PC-9 (cell line): Measurements from ENCODE around the gene FCHO2. TPM values are rescaled to one million over a fixed set of nuclear protein-coding genes. Genes with fewer than 3 reads are reported as not detected.

Experiments used
- BruUV-seq: library from RNA; stranded (reverse); fragments of 400-500 nt; replicated peaks from 2 replicates; lab custom pipeline; 2021; lab: Mats Ljungman, UMichigan
- CTCF ChIA-PET: fragments of 300-600 bp; sonication (Branson Sonifier 250); formaldehyde crosslinking; loops from one replicate; lab custom pipeline; 2022; ENCODE audit warnings: antibody characterized with exemption; lab: Charles Lee
- POLR2A ChIA-PET: fragments of 300-600 bp; sonication (Branson Sonifier 250); formaldehyde crosslinking; loops from one replicate; lab custom pipeline; 2022; ENCODE audit warnings: antibody characterized with exemption; ENCODE audit not compliant: unreplicated experiment; lab: Charles Lee
- DNase-seq, 2 experiments: peaks; one replicate each; pipeline versions ENCODE4 v3.0.0 to v3.0.0-alpha.2; 2015 to 2022; ENCODE audit warnings: mixed read lengths in 1 of 2
- H2AFZ ChIP-seq: fragments of 200-600 bp; sonication (generic); 2 replicates; pipeline ENCODE4 v1.8.1; 2017; ENCODE audit warnings: antibody characterized with exemption
- H3F3A ChIP-seq: fragments of 200-600 bp; sonication (generic); 2 replicates; pipeline ENCODE4 v1.8.1; 2017; ENCODE audit warnings: antibody characterized with exemption, mild to moderate bottlenecking, low read depth; ENCODE audit not compliant: insufficient read depth
- H3K27ac ChIP-seq: fragments of 200-600 bp; sonication (generic); 2 replicates; pipeline ENCODE4 v1.6.1; 2016; ENCODE audit warnings: mixed run types
- H3K27me3 ChIP-seq: fragments of 200-600 bp; sonication (generic); 2 replicates; pipeline ENCODE4 v1.6.1; 2016; ENCODE audit warnings: low read depth, mixed run types; ENCODE audit not compliant: insufficient read depth
- H3K36me3 ChIP-seq: fragments of 200-600 bp; sonication (generic); 2 replicates; pipeline ENCODE4 v1.6.1; 2016; ENCODE audit warnings: low read depth, mixed run types
- H3K4me1 ChIP-seq: fragments of 200-600 bp; sonication (generic); replicated peaks from 2 replicates; pipeline ENCODE4 v1.6.1; 2016; ENCODE audit warnings: mixed run types; ENCODE audit not compliant: insufficient read depth
- H3K4me2 ChIP-seq: fragments of 200-600 bp; sonication (generic); 2 replicates; pipeline ENCODE4 v1.6.1; 2017; ENCODE audit warnings: mixed run types
- H3K4me3 ChIP-seq: fragments of 200-600 bp; sonication (generic); 2 replicates; pipeline ENCODE4 v1.6.1; 2016; ENCODE audit warnings: mixed run types
- H3K79me2 ChIP-seq: fragments of 200-600 bp; sonication (generic); 2 replicates; pipeline ENCODE4 v1.6.1; 2017; ENCODE audit warnings: low read depth, mixed run types
- H3K9me2 ChIP-seq: fragments of 200-600 bp; sonication (generic); 2 replicates; pipeline ENCODE4 v1.8.1; 2017; ENCODE audit warnings: mild to moderate bottlenecking; ENCODE audit not compliant: insufficient read depth
- H3K9me3 ChIP-seq: fragments of 200-600 bp; sonication (generic); 2 replicates; pipeline ENCODE4 v1.8.1; 2016; ENCODE audit warnings: low read depth; ENCODE audit not compliant: insufficient read depth
- H4K20me1 ChIP-seq: fragments of 200-600 bp; sonication (generic); 2 replicates; pipeline ENCODE4 v1.8.1; 2017; ENCODE audit not compliant: insufficient read depth
- EZH2 ChIP-seq: fragments of 200-600 bp; sonication (generic); IDR thresholded peaks from 2 replicates; pipeline ENCODE4 v1.8.0; 2017; ENCODE audit warnings: antibody characterized with exemption, low read depth
- intact Hi-C: fragments of 100-400 bp; cut with micrococcal nuclease; formaldehyde crosslinking; loops from one replicate; pipeline ENCODE4 v1.10.0; 2022; ENCODE audit not compliant: unreplicated experiment
- total RNA-seq: library from RNA; stranded (reverse); gene quantifications from 2 replicates; pipeline ENCODE4 v1.2.3, GENCODE V29; 2021
- TF ChIP-seq, protein P1 (sequence below): fragments of 200-600 bp; sonication (generic); conservative IDR thresholded peaks from 2 replicates; pipeline ENCODE4 v1.6.1; 2017; ENCODE audit warnings: mixed run types, antibody characterized with exemption, mild to moderate bottlenecking, moderate library complexity

Gene FCHO2
- total RNA-seq, 1 experiment from 2014 or later: 26.1 TPM

DNA sequence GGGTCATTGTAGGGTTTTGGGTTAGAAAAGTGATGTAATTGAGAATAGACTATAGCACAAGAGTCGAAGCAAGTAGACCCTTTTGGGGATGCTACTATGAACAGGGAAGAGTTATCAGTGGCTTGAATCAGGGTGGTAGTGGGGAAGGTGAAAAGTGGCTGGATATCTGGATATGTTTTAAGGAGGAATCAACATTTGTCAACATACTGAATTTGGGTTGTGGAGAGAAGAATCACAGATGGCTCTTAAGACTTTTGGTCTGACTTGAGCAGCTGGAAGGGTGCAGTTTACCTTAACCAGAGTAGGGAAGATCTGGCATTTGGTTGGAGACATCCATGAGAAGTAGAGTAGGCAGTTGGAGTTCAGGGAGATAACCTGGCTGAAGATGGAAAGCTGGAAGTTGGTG, 38.5 kb upstream of the FCHO2 start:
- Histone ChIP-seq H3K4me1 (no peaks in the 10 kb centered on the region), H3K27me3 (no peaks in the 10 kb centered on the region), H3K9me2 (no peaks in the 10 kb centered on the region), H3K27ac (no peak overlapping the region), H3K4me3 (no peak overlapping the region), H3F3A (peaks cover 53% of the 10 kb centered on the region; the same call in 1 of the 2 replicates), H3K36me3 (no peaks in the 10 kb centered on the region), H3K4me2 (no peak overlapping the region), H3K9me3 (no peaks in the 10 kb centered on the region), H2AFZ (no peak overlapping the region), H3K79me2 (no peaks in the 10 kb centered on the region), H4K20me1 (0 out of 2 replicates have a peak, but pooled peaks cover 7% of the 10 kb centered on the region)
- DNase-seq: no peak
- BruUV-seq: no TSS peak
- ChIA-PET POLR2A (no interaction called here), CTCF (no interaction called here)
- intact Hi-C loops: no loop called here
- TF ChIP-seq, protein P1, sequence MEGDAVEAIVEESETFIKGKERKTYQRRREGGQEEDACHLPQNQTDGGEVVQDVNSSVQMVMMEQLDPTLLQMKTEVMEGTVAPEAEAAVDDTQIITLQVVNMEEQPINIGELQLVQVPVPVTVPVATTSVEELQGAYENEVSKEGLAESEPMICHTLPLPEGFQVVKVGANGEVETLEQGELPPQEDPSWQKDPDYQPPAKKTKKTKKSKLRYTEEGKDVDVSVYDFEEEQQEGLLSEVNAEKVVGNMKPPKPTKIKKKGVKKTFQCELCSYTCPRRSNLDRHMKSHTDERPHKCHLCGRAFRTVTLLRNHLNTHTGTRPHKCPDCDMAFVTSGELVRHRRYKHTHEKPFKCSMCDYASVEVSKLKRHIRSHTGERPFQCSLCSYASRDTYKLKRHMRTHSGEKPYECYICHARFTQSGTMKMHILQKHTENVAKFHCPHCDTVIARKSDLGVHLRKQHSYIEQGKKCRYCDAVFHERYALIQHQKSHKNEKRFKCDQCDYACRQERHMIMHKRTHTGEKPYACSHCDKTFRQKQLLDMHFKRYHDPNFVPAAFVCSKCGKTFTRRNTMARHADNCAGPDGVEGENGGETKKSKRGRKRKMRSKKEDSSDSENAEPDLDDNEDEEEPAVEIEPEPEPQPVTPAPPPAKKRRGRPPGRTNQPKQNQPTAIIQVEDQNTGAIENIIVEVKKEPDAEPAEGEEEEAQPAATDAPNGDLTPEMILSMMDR: no peak
- TF ChIP-seq EZH2: no peak

DNA sequence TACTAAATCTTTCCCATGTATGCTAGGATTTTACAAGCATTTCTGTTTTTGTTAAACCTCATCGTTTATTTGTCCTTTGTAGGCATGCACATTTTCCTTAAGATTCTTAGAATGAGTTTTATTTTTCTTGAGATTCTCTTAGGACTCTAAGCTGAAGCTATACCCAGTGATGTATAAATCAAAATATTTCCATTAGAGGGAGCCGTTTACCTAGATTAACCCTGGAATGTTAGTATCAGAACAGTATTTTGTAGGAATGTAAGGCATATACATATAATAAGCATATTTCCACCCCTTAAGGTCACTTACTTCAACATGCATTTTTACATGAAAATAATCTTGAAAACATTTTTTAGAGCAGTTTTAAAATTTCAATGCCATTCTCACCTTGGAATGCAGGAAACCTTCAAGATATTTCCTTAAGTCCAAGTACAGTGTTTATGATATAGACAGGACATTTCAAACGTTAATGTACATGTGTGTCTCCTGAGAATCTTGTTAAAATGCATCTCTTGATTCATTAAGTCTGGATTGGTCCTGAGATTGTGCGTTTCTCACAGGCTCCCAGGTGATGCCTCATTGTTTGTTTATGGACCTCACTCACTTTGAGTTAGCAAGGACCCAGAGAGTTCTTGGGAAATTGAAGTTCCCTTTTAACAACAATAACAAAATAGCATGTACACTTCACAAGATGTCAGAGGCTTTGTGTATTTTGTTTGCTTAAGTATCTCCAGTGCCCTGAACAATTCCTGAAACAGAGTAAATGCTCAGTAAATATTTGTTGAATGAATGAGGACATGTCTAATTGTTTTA, 34.9 kb upstream of the FCHO2 start:
- no peak overlapping the region for H3K4me2 ChIP-seq
- ChIA-PET CTCF (interaction anchor here (0.6 kb wide), 1 partner anchor 34 kb away, joined by 3 read pairs; no protein-coding TSS in a partner anchor), POLR2A (interaction anchor here (0.8 kb wide), 1 partner anchor 212 kb away, joined by 11 read pairs; no protein-coding TSS in a partner anchor)
- BruUV-seq: no TSS peak
- H2AFZ ChIP-seq: no peak overlapping the region
- no peaks in the 10 kb centered on the region for H3K9me2 ChIP-seq
- 0 out of 2 replicates have a peak, but pooled peaks cover 7% of the 10 kb centered on the region for H4K20me1 ChIP-seq
- no peaks in the 10 kb centered on the region for H3K36me3 ChIP-seq
- TF ChIP-seq EZH2: no peak
- TF ChIP-seq, protein P1: peak; percentile 69
- no peaks in the 10 kb centered on the region for H3K27me3 ChIP-seq
- DNase-seq: peak in 1 of 2 experiments; percentile 52
- H3K4me1 ChIP-seq: no peaks in the 10 kb centered on the region
- intact Hi-C loops: loop anchor here (2.0 to 5.0 kb wide), 4 partner anchors 161 to 576 kb away; partner anchors contain the start of gene BTF3
- H3K4me3 ChIP-seq: no peak overlapping the region
- H3F3A ChIP-seq: peaks cover 50% of the 10 kb centered on the region; the same call in 1 of the 2 replicates
- no peaks in the 10 kb centered on the region for H3K79me2 ChIP-seq
- no peak overlapping the region for H3K27ac ChIP-seq
- no peaks in the 10 kb centered on the region for H3K9me3 ChIP-seq

DNA sequence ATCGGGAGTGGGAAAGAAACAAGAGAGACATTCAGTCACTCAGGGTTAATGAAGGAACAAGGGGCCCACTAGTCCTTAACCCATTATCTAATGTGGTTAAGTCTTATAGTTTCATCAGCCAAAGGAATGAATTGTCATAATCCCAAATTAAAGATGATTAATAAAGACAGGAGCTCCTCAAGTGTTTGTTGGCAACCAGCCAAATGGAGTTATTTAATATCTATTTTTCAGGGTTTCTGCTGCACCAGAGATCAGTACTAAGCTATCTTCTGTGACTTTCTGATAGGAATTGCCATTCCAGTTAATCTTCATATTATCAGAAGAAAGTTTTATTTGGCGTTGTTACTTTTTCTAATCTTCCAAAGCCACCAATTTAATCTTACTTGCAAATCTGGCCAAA, 34.0 kb upstream of the FCHO2 start:
- TF ChIP-seq, protein P1: no peak
- no peak for TF ChIP-seq EZH2
- Histone ChIP-seq H3K27ac (no peak overlapping the region), H3K9me3 (no peaks in the 10 kb centered on the region), H3K36me3 (no peaks in the 10 kb centered on the region), H4K20me1 (0 out of 2 replicates have a peak, but pooled peaks cover 5% of the 10 kb centered on the region), H3K4me2 (no peak overlapping the region), H2AFZ (no peak overlapping the region), H3F3A (peaks cover 43% of the 10 kb centered on the region; the same call in 1 of the 2 replicates), H3K9me2 (no peaks in the 10 kb centered on the region), H3K4me1 (no peaks in the 10 kb centered on the region), H3K79me2 (no peaks in the 10 kb centered on the region), H3K4me3 (no peak overlapping the region), H3K27me3 (no peaks in the 10 kb centered on the region)
- intact Hi-C loops: loop anchor here (2.0 to 5.0 kb wide), 4 partner anchors 160 to 575 kb away; partner anchors contain the start of gene BTF3
- DNase-seq: no peak
- no TSS peak for BruUV-seq
- CTCF ChIA-PET: interaction anchor here (0.6 kb wide), 1 partner anchor 308 kb away, joined by 5 read pairs; no protein-coding TSS in a partner anchor
- POLR2A ChIA-PET: interaction anchor here (0.7 kb wide), 1 partner anchor 10 kb away, joined by 6 read pairs; no protein-coding TSS in a partner anchor
